NCI-H2029 (cell line): ENCODE results near the gene HBD.

Source experiments
- DNase-seq: peaks from one replicate; lab custom pipeline; 2025; lab: John Stamatoyannopoulos, UW

Gene HBD

DNA sequence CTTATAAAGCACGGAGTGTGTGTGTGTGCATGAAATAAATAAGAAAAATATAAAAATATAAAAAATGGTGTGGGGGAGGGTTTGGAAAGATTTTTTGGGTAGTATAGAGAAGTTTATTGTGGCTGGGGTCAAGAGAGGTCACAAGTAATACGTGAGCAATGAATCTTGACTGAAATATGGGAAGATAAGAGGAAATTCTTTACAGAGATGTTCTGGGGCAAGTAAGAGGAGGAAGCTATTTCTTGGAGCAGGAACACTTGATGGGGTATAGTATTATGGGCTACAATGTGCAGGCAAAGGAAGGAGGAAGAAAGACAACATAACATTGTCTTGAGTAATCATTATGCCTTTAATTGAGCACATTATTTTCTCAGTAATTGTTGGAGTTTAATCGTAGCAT, 2.1 kb downstream of the HBD start:
- DNase-seq, result no peak

DNA sequence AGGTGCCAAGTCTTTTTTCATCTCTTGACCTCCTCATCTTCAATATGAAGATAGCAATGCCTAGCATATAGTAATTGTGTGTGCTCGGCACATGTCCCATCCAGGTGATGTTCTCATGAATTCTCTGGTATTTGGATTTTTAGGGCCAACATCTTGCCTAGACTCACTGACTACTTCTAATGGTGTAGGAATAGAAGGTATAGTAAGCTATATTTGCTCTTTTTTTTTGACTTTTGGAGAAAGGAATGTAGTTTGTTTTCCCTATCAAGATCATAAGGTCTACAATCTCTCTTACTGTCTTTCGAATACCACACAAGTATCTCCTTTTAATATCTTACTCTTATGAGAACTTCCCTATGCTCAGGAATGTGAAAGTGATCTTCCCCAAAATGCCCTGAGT, 3.2 kb downstream of the HBD start:
- no peak for DNase-seq

DNA sequence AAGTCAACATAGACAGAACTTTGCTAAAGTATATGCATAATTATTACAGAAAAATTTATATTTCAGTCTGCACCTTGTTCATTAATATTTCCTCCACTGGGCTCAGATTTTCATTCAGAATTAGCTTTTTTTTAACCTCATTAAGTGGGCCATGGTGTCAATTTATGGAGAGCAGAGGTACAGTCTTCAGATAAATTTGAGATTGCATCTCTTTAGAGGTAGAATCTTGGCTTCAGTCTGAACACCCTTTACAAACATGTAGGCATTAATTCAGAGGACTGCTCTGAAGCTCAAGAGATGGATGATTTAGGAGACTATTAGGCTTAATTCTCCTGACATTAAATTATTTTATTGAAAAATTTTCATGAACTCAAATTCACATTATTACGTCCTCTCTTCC, 4.0 kb downstream of the HBD start:
- DNase-seq, result no peak

DNA sequence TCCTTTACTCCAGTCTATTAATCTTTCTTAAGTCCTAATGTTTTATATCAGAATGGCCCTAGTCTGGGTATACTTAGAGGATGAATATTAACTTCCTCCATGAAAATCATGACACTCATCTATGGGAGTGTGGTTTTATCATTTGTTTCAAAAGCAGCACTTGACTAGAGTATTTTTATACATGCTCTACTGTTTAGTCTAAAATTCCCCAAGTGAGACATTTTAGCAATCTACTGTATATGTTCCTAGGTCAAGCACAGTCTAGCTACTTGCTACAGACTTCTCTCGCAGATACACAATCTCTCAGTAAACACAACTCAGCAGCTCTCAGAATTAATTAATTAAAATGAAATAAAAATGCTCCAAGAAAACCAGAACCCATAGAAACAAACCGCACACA, 4.5 kb downstream of the HBD start:
- no peak for DNase-seq

DNA sequence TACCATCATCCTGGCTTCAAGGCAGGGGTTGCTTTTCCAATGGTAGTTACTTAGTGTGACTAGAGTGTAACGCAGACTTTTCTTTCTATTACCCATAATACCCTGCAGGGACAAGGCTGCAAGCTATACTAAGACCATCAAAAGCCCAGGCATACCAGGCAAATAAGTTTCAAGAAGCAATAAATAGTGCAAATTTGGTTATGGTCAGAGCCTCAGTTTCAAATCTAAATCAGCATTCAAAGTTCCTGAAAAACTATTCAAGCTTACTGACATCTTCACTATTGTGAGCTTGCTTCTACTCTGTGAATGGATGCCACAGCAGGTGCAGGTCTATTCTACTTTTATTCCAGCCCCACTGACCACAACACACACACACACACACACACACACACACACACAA, 4.9 kb downstream of the HBD start:
- no peak for DNase-seq

DNA sequence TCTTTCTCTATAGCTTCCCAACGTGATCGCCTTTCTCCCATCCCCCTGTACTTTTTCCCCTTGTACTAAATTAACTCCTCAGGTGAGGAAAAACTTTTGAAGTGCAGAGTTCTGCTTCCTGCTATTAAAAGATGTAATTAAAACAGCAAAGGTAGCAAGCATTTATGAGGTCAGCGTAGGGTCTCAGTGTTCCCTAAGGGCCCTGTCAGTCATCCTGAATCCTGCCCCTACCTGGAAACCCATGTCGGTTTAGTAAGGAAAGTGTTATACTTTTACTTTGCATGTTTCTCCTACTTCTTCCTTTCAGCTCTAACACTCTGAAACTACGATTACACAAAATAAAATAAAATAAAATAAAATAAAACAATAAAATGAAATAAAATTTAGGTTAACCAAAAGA, 6.2 kb downstream of the HBD start:
- DNase-seq, result no peak

DNA sequence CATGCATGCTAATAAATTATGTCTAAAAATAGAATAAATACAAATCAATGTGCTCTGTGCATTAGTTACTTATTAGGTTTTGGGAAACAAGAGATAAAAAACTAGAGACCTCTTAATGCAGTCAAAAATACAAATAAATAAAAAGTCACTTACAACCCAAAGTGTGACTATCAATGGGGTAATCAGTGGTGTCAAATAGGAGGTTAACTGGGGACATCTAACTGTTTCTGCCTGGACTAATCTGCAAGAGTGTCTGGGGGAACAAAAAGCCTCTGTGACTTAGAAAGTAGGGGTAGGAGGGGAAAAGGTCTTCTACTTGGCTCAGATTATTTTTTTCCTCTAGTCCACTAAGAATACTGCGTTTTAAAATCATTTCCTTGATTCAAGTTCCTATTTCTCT, 6.6 kb downstream of the HBD start:
- no peak for DNase-seq

DNA sequence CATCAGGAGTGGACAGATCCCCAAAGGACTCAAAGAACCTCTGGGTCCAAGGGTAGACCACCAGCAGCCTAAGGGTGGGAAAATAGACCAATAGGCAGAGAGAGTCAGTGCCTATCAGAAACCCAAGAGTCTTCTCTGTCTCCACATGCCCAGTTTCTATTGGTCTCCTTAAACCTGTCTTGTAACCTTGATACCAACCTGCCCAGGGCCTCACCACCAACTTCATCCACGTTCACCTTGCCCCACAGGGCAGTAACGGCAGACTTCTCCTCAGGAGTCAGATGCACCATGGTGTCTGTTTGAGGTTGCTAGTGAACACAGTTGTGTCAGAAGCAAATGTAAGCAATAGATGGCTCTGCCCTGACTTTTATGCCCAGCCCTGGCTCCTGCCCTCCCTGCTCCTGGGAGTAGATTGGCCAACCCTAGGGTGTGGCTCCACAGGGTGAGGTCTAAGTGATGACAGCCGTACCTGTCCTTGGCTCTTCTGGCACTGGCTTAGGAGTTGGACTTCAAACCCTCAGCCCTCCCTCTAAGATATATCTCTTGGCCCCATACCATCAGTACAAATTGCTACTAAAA, 7.5 kb downstream of the HBD start, which contains the start of gene HBB:
Gene HBB (minus strand): TSS at position 340 of the 579 bp plus-strand sequence. CDS start 50 bp downstream, at position 290.
- DNase-seq, result no peak

DNA sequence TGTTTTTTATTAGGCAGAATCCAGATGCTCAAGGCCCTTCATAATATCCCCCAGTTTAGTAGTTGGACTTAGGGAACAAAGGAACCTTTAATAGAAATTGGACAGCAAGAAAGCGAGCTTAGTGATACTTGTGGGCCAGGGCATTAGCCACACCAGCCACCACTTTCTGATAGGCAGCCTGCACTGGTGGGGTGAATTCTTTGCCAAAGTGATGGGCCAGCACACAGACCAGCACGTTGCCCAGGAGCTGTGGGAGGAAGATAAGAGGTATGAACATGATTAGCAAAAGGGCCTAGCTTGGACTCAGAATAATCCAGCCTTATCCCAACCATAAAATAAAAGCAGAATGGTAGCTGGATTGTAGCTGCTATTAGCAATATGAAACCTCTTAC, 8.8 kb downstream of the HBD start:
- DNase-seq, result no peak

DNA sequence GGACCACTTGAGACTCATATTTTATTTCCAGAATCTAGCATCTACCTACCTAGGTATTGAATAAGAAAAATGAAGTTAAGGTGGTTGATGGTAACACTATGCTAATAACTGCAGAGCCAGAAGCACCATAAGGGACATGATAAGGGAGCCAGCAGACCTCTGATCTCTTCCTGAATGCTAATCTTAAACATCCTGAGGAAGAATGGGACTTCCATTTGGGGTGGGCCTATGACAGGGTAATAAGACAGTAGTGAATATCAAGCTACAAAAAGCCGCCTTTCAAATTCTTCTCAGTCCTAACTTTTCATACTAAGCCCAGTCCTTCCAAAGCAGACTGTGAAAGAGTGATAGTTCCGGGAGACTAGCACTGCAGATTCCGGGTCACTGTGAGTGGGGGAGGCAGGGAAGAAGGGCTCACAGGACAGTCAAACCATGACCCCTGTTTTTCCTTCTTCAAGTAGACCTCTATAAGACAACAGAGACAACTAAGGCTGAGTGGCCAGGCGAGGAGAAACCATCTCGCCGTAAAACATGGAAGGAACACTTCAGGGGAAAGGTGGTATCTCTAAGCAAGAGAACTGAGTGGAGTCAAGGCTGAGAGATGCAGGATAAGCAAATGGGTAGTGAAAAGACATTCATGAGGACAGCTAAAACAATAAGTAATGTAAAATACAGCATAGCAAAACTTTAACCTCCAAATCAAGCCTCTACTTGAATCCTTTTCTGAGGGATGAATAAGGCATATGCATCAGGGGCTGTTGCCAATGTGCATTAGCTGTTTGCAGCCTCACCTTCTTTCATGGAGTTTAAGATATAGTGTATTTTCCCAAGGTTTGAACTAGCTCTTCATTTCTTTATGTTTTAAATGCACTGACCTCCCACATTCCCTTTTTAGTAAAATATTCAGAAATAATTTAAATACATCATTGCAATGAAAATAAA, 9.5 kb downstream of the HBD start:
- DNase-seq, result no peak

DNA sequence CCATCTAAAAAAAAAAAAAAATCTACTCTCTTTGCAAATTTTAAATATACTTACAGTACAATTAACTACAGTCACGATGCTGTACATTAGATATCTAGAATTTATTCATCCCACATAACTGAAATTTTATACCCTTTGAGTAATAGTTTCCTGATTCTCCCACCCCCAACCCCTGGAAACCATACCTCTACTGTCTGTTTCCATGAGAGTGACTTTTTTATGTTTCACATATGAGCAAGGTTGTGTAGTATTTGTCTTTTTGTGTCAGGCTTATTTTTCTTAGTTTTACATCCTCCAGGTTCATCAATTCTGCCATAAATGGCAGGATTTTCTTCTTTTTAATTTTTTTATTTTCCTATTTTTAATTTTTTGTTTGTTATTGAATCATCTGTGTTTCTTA, 10.6 kb downstream of the HBD start:
- DNase-seq, result no peak

DNA sequence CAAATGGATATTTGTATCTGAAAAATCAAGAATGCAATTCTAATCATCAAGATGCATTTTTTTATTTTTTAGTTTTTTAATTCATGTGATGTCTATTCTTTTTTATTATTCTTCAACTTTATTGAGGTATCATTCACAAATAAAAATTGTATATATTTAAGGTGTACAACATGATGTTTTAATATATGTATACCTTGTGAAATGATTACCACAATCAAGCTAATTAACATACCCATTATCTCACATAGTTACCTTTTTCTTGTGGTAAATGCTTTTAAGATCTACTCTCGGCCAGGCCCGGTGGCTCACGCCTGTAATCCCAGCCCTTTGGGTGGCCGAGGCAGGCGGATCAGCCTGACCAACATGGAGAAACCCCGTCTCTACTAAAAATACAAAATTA, 11.1 kb downstream of the HBD start:
- DNase-seq, result no peak

DNA sequence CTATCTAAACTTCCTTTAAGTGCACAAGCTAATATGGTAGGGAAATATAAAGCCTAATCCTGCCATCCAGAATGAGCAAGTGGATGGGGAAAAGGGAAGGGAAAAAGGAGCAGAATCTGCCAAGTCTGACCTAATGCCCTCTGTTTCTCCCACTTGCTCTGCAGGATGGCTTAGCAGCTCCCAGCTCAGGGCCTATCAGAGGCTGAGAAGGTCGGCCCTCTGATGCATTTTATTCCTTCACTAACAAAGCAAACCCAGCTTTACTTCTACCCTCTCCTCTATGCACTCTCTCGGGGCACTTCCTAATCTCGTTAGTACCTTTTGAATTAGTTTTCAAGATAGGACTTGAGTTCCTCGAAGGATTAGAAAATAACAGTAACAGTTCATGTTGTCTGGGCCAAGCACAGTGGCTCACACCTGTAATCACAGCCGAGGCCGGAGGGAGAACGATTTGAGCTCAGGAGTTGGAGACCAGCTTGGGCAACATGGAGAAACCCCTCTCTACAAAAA, 23.9 kb downstream of the HBD start:
- no peak for DNase-seq

DNA sequence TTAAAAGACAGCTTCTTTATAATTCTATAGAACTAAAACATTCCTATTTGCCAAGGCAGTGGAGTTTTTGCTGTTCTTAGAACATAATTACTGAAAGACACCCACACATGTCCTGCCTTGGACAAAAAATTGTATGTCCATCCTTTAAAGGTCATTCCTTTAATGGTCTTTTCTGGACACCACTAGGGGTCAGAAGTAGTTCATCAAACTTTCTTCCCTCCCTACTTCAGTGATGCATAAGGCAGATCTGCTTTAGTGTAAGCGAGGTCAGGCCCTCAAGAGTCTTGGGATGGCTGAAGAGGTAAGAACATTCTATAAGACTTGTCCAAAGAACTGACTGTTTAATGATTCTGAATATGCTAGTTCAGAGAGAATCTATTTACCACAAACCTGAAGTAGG, 29.5 kb downstream of the HBD start:
- DNase-seq, result no peak

DNA sequence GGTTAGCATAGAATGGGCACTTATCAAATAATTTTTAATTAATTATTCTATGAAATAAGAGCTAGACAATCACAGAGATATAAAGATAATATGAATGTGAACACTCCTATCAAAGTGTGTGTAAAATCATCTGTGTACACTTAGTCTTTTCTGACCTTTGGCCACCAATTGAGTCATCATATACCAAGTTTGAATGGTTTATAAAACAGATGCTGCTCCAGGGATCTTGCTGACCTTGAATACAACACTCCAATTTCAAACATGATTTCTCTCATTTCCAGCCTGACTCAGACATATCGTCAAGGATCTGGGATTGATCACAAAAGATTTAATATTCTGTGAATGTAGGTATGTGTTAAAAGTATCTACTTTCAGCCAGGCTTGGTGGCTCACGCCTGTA, 30.9 kb downstream of the HBD start:
- no peak for DNase-seq

DNA sequence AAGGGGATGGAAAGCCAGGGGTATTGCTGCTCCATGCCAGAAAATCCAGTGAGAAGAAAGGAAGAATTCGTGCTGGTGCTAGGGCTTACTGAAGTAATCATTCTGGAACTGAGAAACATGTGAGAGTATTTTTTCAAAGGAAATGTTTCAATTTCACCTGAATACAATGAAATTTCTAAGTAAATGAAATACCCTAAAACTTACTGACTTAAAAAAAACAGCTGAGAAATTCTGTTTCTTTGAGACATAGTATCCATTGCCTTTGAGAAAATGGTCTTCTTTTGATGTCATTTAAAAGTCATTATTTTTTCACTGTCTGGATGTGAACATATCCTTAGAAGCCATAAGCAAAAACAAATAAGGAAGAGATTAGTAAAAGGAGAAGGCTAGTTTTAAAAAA, 33.7 kb downstream of the HBD start, which contains the start of gene OR51V1:
Gene OR51V1 (minus strand): TSS at position 101 of the 400 bp plus-strand sequence. CDS start 0 bp downstream, at position 101.
- no peak for DNase-seq

DNA sequence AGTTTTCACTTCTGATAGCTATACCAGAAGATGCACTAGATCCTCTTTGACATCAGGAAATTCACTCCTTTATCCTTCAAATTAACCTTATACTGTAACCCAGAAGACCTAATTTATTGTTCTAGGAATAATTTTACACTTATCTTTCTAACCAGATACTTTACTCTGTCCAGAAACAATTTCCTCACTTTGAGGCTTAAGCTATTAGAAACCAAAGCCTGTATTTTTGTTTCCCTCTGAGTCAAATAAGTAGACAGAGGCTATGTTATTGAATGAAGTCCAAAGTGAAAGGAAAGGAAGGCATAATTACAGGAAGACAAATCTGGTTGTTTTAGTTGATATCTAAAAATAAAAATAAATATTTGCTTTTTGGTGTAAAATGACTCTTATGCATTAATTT, 36.0 kb downstream of the HBD start:
- DNase-seq, result no peak

DNA sequence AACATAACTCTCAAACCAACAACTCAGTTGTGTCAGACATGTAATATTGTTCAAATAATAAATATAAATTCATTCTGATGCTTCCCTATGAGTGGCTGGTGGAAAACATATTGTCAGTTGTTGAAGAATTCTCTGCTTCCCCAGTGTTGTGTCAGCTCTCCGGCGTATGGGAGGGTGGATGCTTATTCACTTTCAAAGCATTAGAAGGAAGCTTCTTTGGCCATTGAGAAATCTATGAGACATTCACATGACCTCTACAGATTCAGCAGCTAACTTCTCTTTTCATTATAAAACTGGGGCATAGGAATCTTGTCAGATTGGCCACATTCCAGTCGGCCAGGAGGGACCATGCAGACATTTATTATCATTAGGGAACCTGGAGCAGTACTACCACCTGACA, 36.7 kb downstream of the HBD start:
- no peak for DNase-seq

DNA sequence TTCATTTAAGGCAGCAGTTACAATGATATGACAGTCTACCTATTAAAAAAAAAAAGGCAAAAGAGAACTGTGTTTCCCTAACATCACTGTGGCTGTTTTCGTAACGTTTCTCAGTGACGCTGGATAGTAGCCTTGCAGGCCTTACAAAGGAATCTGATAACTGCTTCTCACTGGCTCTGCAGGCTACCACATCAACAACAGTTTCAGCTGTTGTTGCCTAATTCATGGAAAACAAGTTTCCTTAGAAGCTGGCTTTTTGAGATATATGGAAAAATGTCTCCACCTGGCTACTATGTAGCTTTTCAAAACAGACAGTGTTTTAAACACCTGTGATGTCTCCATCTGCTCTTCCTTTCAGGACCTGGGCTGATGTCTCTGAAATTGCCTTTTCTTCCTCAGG, 37.6 kb downstream of the HBD start:
- no peak for DNase-seq

DNA sequence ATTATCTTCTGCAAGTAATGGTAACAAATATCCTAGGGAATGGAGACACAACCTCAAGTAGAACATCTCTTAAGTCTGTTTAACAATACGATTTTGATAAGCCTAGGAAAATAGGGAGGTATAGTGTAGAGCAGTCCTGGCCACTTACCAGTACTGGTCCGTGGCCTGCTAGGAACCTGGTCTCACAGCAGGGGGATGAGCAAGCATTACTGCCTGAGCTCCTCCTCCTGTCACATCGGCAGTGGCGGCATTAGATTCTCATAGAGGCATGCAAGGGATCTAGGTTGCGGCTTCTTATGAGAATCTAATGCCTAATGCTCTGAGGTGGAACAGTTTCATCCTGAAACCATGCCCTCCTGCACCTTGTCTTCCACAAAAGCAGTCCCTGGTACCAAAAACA, 38.2 kb downstream of the HBD start:
- no peak for DNase-seq

DNA sequence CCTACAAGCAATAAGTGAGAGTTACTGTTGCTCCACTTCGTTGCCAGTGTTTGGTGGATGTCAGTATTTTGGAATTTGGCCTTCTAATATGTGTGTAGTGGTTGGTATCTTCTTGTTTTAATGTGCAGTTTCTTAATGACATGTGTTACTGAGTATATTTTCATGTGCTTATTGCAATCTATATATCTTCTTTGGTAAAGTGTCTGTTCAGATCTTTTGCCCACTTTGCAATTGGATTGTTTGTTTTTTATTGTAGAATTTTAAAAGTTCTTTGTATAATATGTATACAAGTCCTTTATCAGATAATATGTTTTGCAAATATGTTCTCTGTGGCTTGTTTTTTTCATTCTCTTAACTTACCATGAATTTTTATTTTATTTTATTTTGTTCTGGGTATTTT, 41.5 kb downstream of the HBD start:
- DNase-seq, result no peak

DNA sequence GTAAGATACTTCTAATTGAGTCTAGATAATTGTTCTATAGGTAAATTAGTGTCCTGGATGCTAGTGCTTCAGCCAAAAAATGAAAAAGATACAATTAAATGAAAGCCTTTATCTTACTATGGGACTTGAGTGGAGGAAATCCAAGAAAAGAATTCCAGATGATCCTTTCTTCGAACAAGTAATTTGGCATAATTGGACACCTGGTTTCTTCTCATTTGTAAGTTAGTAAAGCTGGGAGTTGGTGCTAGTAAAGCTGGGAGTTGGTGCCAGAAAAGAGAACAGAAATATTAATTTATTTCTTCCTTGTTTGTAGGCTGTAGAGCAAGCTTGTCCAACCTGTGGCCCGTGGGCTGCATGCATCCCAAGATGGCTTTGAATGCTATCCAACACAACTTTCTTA, 46.1 kb downstream of the HBD start:
- no peak for DNase-seq
